GM18511 (cell line): ENCODE data around the gene GABARAPL1.
A peak's percentile ranks its signal among the peaks of the same experiment; 100 is the strongest.

ENCODE experiments used
- ATAC-seq: cut with Tn5 transposase; IDR thresholded peaks from one replicate; pipeline ENCODE4 v1.9.1; 2021; ENCODE audit warnings: mild to moderate bottlenecking, moderate library complexity; ENCODE audit not compliant: unreplicated experiment

Gene GABARAPL1

DNA sequence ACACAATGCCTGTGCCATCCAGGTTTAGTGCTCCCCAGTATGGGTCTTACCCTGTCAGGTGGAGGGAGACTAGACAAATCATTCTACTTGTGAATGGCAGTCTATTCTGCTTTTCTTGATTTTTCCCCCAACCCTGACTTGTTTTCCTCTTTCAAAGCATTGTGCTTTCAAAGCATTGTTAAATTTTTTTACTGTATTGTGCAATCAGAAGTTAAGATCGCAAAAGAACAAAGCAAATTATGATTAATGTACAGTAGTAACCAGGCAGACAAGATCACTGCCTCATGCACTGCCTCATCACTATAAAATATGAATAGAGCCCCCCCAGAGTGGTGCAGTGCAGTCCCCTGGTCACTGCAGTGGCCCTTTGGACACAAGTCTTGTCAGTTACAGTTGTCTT, 14.1 kb downstream of the GABARAPL1 start:
- no peak for ATAC-seq

GRCh38 chr12:10227648-10228047, 15.0 kb downstream of the GABARAPL1 start:
- ATAC-seq, result no peak

DNA sequence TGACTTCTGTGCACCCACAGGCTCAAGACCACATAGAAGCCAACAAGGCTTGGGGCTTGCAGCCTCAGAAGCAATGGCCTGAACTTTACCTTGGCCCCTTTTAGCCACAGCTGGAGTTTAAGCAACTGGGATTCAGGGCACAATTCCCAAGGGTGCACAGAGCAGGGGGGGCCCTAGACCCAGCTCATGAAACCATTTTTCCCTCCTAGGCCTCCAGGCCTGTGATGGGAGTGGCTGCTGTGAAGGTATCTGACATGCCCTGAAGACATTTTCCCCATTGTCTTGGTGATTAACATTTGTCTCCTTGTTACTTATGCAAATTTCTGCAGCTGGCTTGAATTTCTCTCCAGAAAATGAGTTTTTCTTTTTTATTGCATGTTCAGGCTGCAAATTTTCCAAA, 21.9 kb downstream of the GABARAPL1 start:
- no peak for ATAC-seq

DNA sequence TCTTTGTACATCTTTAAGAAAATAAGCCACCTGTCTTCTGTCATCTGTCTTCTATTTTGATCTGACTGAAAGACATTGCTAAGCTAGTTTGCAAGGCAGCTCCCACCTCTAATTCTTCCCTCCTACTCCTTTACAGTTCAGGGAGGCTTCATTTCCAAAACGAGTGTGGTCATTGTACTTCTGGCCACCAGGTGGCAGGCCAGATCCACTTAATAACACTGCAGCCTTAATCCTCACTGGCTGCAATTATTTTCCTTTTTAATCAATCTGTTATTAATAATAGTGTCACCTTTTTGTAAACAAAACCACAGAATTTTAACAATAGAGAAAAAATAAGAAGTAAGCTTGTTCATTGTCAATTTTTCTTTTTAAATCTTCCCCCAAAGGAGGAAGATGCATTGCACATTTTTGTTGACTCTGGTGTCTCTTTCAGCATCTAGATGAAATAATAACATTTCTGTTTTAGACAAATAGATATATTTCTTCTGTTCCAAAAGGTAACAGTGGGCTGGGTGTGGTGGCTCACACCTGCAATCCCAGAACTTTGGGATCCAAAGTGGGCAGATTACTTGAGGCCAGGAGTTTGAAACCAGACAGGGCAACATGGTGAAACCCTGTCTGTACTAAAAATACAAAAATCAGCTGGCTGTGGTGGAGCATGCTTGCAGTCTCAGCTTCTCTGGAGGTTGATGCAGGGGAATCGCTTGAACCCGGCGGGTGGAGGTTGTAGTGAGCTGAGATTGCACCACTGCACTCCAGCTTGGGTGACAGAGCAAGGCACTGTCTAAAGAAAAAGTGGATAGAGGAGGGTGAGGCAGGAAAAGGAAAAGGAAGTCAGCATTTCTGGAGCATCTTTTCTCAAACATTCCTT, 23.3 kb downstream of the GABARAPL1 start:
- no peak for ATAC-seq

DNA sequence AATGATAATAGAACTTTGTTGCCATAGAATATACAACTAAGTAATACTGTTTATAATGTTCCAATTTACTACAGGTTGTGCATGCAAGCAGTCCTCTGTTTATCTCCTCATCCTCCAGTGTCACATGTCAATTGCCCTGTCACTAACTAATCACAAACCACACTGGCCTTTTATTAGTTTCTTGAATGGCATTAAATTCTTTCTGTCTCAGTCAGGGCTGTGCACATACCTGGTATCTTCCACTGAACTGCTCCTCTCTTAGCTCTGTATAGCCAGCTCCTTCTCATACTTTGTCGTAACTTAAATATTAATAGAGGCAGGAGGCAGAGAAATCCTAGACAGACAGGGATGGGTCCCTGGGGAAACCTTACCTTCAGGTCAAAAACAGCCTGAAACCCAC, 24.0 kb downstream of the GABARAPL1 start:
- ATAC-seq, result no peak

GRCh38 chr12:10238526-10238925, 25.8 kb downstream of the GABARAPL1 start:
- ATAC-seq, result no peak

DNA sequence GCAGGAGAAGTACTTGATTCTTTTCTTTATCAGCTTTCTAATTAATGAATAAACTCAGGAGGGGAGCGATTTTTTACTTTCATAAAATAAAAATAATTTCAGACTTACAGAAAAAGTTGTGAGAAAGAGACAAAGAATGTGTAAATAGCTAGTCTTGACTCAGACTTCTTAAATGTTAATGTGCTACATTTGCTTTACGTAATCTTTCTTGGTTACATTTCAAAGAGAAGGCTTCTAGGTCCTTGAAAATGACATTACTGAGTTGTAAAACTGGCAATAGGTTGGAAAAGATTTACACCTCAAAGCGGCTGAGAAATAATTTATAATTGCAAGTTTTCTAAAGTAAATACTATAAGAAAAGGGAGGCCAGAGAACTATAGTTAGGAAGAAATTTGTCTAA, 28.6 kb downstream of the GABARAPL1 start:
- no peak for ATAC-seq

- ATAC-seq, result no peak
Observed at GRCh38 chr12:10241727-10242126, 29.1 kb downstream of the GABARAPL1 start.

DNA sequence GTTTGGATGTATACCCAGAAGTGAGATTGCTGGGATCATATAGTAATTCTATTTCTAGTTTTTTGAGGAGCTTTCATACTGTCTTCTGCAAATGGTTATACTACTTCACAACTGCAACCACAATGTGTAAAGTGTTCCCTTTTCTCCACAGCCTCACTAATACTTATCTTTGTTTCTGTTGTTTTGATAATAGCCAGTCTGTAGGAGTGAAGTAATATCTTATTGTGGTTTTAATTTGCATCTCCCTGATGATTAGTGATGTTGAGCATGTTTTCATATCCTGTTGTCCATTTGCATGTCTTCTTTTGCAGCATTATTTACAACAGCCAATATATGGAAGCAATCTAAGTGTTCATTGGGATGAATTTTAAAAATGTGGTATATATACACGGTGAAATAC, 29.9 kb downstream of the GABARAPL1 start:
- ATAC-seq, result no peak

GRCh38 chr12:10243818-10244520, 31.3 kb downstream of the GABARAPL1 start:
- peak; percentile 98 for ATAC-seq

DNA sequence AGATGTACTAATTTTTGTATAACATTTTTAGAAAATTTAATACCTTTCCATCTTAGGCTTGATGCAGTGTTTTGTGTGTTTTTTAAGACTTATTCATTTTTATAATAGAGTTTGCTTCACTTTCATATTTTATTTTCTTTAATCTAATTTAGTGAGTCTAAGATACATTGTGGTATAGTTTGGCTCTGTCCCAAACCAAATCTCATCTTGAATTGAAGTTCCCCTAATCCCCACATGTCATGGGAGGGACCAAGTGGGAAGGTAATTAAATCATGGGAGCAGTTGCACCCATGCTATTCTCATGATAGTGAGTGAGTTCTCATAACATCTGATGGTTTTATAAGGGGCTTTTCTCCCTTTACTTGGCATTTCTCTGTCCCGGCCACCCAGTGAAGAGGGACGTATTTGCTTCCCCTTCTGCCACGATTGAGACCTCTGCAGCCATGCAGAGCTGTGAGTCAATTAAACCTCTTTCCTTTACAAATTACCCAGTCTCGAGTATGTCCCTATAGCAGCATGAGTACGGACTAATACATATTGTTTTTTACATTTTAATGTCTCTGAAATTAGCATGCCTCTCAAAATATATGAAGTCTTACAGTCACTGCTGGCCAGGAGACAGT, 34.9 kb downstream of the GABARAPL1 start:
- ATAC-seq, result no peak

GRCh38 chr12:10249690-10250455, 37.2 kb downstream of the GABARAPL1 start:
- ATAC-seq, result no peak

DNA sequence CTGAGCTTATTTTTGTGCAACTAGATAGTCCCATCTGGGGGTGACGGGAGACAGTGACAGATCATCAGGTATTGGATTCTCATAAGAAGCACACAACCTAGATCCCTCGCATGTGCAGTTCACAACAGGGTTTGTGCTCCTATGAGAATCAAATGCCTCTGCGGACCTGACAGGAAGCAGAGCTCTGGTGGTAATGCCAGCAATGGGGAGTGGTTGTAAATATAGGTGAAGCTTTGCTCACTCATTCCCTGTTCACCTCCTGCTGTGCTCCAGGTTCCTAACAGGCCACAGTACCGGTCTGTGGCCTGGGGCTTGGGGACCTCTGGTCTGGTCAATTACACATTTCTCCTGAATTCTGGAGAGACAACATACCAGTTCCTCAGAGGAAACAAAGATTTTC, 39.0 kb downstream of the GABARAPL1 start:
- ATAC-seq, result no peak

DNA sequence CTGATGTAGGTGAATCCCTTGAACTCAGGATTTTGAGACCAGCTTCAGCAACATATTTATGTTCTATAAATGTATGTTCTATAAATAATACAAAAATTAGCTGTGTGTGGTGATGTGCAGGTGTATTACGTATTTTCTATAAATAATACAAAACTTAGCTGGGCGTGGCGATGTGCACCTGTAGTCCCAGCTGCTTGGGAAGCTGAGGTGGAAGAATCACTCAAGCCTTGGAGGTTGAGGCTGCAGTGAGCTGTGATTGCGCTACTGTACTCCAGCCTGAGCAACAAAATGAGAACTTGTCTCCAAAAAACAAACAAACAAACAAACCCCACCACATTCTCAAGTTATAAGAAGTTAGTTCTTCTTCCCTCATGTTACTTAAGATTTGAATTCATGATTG, 39.5 kb downstream of the GABARAPL1 start:
- ATAC-seq, result no peak

- no peak for ATAC-seq
Observed at GRCh38 chr12:10256064-10256463, 43.4 kb downstream of the GABARAPL1 start.

DNA sequence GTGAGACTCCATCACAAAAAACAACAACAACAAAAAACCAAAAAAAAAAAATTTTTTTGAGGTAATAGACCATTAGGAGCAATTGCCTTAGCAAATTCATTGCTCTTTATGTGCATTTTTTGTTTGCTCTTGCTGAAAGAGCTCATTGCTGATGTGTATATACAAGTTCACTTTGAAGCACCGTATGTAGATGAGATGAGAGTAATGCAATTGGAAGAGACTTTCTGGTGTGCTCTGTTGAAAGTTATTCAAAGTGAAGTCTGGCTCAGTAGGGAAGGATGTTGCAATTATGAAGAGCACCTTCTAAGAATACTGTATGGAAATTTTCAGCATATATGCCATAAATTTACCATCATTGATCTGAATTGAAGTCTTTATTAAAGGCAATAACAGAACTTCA, 48.2 kb downstream of the GABARAPL1 start:
- ATAC-seq, result no peak

- ATAC-seq, result no peak
Observed at GRCh38 chr12:10268037-10268436, 55.4 kb downstream of the GABARAPL1 start.

DNA sequence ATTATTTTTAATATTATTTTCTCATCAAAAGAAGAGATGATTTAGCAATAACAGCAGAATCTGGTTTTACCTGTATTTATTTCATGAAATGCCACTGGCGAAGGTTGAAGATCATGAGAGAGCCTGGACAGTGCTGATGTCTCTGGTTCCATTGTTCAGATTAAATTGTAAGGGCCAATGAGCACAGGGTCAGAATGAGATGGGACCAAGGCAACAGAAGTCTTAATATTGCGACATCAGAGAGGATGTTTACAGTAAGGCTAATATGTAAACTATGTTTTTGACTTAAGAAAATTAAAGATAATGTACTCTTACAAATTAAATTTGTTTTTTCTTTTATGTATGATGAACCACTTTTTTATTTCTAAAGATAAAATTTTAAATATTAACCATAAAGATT, 59.8 kb downstream of the GABARAPL1 start:
- ATAC-seq, result no peak
